Activated CD4-positive, alpha-beta T cell treated with anti-CD3 and anti-CD28 coated beads, Interleukin-10, Interleukin-2, amounts not matched to agents 100 ng/mL and 50 ng/mL, durations not matched to agents 16 hours and 8 hours (primary cell): ENCODE results near the gene NADSYN1.
"Not testable (repeated sequence)": the region's sequence is repeated elsewhere in the genome, so short reads cannot be mapped to it uniquely, and the experiment has no call there.

ENCODE experiments used
- DNase-seq: peaks from one replicate; pipeline ENCODE4 v3.0.0-alpha.2; 2020

The NADSYN1 gene

DNA sequence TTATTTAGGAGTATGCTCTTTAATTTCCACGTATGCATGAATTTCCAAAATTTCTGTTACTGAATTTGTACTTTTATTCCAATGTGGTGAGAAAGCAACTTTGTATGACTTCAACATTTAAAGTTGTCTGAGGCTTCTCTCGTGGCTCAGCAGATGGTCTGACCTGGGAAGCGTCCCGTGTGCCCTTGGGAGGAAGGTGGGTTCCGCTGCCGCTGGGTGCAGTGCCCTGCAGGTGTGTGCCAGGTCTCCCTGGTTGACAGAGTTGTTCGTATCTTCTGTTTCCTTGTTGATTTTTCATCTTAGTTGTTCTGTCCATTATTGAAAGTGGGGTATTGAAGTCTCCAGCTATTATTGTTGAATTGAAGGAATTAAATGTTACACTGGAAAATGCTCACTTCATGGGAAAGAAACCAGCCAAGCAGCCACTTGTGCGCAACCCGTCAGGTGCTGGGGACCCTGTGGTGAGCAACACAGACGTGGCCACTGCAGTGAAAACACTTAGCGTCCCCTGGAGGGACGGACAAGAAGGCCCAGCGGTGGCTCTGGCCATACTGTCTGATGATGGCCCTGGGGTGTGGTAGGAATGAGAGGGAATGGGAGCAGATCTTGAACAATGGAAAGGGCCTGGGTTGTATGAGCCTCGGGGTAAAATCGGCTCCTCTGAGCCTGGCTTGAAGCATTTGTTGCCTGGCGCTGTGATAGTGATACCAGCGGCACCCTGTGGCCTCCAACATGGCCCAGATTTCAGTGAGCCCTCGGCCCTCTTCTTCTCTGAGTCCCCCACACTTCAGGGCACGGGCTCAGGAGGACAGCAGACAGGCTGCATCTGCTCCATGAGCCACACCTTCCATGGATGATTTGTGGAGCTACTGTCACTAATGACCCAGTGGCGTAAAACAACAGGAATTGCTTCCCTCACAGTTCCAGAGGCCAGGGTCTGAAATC lies 42.6 kb downstream of the NADSYN1 start:
- DNase-seq = no peak

DNA sequence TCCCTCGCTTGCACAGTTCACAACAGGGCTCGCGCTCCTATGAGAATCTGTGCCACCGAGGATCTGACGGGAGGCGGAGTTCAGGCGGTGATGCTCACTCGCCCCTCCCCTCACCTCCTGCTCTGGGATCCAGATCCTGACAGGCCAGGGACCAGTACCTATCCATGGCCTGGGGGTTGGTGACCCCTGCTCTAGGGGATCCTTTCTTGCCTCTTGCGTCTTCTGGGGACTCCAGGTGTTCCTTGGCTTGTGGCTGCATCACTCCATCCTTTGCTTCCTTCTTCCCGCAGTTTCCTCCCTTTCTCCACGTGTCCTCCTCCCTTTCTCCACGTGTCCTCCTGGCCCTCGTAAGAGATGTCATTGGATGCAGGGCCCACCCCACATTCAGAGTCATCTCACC lies 43.4 kb downstream of the NADSYN1 start:
- no peak for DNase-seq

GRCh38 chr11:71498091-71498490 lies 45.1 kb downstream of the NADSYN1 start:
- no peak for DNase-seq

DNA sequence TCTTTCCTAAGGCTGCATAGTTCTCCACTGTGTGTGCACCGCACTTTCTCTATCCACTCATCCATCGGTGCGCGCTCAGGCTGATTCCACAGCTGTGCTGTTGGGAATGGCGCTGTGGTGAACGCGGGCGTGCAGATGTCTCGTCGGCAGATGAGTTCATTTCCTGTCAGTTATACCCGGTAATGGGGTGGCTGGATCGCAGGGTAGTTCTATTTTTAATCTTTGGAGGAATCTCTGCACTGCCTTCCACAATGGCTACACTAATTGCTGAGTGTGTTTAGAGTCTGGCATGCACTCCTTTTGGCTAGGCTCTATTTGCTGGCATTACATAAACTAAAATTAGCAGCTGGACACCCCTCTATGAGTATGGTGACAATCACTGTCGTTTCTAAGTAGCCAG lies 46.1 kb downstream of the NADSYN1 start:
- DNase-seq = peak; percentile 30

DNA sequence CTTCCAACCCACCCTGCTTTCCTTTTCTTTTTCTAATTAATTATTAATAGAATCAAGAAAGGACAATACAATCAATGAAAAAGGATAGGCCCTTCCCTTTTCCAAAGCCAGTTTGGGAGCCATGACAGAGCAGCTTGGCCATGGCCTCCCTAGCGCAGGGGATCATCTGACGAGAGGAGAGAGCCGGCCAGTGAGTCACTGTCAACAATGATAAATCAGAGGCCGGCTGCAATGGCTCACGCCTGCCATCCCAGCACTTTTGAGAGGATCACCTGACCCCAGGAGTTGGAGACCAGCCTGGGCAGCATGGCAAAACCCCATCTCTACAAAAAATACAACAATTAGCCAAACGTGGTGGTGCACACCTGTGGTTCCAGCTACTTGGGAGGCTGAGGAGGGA lies 46.5 kb downstream of the NADSYN1 start:
- DNase-seq = no peak

- DNase-seq = no peak
These were observed 47.6 kb downstream of the NADSYN1 start for GRCh38 chr11:71500601-71501021.

DNA sequence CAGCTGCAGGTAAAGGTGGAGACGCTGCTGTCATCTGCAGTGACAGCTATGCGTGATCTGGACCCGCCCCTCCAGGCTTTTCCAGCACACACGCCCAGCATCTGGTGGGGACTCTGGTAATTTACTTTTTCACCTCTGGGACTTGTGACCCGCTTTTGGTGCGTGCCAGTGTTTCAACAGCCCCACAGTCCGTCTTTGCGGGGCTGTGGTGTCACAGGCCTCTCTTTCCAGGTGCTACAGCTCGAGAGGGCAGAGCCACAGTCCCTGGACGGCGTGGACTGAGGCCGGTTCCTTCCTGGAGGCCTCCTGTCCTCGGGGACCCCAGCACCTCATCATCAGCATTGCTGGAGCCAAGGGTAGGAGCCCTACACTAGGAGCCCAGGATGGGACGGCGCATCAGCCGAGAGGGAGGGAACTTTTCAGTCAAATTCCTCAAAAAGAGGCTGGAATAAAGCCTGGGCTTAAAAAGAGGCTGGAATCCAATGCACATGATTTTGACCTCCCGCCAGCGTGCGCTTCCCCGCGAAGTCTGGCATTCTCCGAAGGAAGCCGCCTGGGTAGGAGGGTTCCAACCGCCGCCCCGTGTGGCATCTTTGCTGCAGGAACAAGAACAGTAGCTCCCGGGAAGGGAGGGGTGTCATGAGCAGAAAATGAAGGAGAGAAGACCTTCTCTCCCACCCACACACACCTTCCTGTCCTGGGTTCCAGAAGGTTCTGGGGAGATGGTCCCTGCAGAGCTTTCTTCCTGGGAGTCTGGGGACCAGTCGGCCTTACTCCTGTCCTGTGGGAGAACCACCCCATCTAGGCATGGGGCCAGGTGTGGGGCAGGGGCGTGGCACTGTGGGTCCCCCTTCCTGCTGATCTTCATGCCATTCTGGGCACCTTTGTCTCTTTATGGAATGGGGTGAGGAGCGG lies 48.3 kb downstream of the NADSYN1 start:
- no peak for DNase-seq

- no peak for DNase-seq
These were observed 49.0 kb downstream of the NADSYN1 start for GRCh38 chr11:71502026-71502425.

DNA sequence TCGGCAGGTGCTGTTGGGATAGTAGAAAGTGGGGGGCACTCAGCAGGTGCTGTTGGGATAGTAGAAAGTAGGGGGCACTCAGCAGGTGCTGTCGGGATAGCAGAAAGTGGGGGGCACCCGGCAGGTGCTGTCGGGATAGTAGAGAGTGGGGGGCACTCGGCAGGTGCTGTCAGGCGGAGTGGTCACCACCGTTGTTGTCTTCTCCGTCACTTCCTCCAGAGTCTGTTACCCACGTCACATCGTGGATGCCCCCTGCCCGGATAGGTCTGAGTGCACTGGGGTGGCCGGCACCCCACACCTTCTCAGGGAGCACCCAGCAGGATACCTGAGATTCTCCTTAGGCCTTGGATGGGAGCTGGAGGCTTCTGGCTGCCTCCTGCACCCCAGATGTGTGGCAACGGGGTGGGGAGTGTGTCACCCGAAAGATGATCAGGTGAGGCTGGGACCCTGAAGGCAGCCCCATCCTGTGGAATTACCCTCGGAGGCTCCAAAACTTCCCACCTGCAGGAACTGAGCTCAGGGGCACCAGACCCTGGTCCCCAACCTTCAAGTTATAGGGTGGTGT lies 50.0 kb downstream of the NADSYN1 start:
- no peak for DNase-seq

DNA sequence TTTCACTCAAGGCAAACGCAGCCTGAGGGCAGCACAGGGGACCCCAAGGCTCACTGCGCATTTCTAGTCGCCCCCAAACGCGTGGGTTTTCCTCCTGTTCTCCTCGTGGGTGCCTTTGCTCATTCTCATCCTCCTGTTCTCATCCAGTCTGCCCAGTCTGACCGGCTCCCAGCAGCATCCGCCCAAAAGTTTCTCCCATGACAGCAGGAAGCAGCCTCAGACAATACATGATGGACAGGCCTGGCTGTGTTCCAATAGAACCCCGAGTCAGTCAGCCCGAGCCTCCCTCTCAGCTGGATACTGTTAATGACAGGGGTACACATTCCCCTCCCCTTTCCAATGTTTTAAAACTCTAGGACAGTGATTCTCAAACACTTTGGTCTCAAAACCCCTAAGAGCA lies 51.5 kb downstream of the NADSYN1 start:
- DNase-seq = no peak

DNA sequence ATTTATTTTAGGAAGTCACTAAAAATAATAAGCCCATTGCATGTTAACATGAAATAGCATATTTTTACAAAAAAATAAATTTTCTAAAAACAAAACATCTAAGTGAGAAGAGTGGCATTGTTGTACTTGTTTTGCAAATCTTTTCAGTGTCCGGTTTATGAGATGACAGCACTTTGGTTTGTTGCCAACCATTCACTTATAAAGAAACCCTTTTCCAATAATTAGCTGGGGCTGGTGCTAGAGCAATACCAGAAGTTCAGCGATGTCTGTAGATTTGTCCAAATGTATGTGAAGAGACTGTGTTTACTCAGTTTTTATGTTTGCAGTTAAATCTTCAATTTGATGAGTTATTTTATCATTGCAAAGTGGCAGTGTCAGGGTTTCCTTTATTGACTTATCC lies 52.0 kb downstream of the NADSYN1 start:
- DNase-seq = no peak

DNA sequence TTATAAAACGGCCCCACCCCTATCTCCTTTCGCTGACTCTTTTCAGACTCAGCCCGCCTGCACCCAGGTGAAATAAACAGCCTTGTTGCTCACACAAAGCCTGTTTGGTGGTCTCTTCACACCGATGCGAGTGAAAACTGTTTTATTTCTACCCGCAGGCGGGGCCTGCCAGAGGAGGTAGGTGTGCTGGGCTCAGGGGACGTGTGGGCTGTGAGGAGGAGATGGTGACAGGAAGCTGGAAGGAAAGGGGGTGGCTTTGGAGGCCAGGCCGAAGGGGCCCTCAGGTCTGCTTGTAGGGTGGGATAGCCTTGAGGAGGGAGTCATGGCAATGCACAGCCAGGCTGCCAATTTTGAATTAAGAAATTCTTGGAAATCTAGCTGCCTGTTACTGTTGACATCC lies 52.8 kb downstream of the NADSYN1 start:
- no peak for DNase-seq

GRCh38 chr11:71507102-71507501 lies 54.1 kb downstream of the NADSYN1 start:
- DNase-seq = no peak

GRCh38 chr11:71518506-71519471 lies 65.8 kb downstream of the NADSYN1 start:
- DNase-seq = no peak

DNA sequence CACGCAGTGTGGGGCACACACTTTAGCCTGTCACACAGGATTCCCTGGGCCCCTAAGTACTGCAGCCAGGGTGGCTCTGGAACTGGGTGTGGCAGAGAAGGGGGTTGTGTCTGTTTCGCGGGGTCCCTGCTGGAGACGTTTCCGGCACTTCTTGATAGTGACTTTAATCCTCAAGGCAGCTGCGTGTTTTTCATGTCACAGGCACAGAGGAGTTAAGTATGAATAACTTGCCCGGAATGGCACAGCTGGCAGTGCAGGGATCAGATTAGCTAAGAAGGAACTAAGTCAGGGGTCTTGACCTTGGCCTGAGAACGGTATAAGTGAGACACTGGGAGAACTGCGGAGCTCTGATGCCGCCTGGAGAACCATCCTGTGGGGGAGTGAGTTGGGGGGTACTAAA lies 66.5 kb downstream of the NADSYN1 start:
- no peak for DNase-seq

- DNase-seq = no peak
These were observed 72.4 kb downstream of the NADSYN1 start for GRCh38 chr11:71525188-71525937.

DNA sequence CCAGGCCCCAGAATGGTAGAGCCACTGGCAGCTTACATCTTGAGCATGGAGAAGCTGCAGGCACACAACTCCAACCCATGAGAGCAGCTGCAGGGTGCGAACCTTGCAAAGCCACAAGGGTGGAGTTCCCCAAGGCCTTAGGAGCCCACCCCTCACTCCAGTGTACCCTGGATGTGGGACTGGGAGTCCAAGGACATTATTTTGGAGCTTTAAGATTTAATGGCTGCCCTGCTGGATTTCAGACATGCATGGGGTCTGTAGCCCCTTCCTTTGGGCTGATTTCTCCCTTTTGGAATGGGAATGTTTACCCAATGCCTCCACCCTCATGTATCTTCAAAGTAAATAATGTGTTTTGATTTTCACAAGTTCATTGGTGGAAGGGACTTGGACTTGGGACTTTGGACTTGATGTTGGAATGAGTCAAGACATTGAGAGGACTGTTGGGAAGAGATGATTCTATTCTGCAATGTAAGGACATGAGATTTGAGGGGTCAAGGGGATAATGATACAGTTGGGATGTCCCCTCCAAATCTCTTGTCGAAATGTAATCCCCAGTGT lies 73.0 kb downstream of the NADSYN1 start:
- DNase-seq = no peak

DNA sequence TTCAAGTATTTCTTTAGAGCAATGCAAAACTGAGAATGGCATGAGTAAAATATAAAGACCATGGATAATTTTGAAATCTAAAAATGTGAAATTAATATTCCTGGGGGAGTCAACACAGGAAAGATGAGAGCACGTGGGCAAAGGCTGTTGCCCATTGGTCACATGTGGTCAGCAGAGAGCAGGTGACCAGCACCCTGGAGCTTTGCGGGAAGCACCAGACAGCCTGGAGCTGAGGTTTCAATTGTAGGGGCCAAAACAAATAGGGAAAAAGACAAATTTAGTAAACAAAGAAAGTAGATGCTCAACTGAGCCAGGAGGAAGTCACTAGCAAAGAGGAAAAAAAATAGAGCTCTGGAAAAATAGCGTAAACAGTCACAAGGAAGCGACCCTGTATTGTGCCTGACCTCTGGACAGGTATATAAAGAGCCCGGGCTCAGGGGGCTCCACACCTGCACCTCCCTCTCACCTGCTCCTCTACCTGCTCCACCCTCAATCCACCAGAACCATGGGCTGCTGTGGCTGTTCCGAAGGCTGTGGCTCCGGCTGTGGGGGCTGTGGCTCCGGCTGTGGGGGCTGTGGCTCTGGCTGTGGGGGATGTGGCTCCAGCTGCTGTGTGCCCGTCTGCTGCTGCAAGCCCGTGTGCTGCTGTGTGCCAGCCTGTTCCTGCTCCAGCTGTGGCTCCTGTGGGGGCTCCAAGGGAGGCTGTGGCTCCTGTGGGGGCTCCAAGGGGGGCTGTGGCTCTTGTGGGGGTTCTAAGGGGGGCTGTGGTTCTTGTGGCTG lies 74.0 kb downstream of the NADSYN1 start, which contains the start of gene KRTAP5-7:
TSS of gene KRTAP5-7 (plus strand) at position 472 of the 780 bp plus-strand sequence. CDS start at position 506, 34 bp downstream.
- DNase-seq = not testable (repeated sequence)

- no peak for DNase-seq
These were observed 74.7 kb downstream of the NADSYN1 start for GRCh38 chr11:71527576-71528210.

- DNase-seq = no peak
These were observed 77.6 kb downstream of the NADSYN1 start for GRCh38 chr11:71530602-71531001.
